Measurements from ENCODE around the gene SLIT3.

Gene SLIT3

DNA sequence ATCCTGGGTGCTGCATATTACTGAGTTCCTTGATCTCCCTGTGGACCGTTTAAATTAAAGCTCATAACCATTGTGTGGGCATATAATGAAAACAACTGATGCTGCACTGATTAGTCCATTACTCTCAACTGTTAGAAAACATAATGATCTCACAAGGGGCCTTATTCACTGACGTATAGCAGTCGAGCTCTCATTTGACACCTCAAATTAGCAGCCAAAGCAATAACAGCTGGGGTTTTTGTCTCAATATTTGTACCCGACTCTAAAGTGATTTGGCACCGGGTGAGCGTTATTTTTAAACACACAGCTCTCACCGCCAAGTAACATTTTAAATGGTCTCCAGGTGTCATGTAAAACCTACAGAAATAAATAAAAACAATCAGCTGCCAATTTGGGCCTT, 469.6 kb downstream of the SLIT3 start:
- Mint-ChIP-seq H3K4me3 (no peak overlapping the region), H3K9me3 (peaks cover 0 to 2% of the 10 kb centered on the region in 2 donors), H3K4me1 (peaks cover 0 to 3% of the 10 kb centered on the region in 2 donors), H3K36me3 (no peaks in the 10 kb centered on the region), H3K27ac (no peak overlapping the region), H3K27me3 (peaks cover 0 to 8% of the 10 kb centered on the region in 2 donors)
- no peak for ATAC-seq (replicated peaks)
- DNase-seq = no peak

- peaks cover 0 to 2% of the 10 kb centered on the region in 2 donors for H3K9me3 Mint-ChIP-seq
- H3K36me3 Mint-ChIP-seq = no peaks in the 10 kb centered on the region
- no peak overlapping the region for H3K4me3 Mint-ChIP-seq
- H3K4me1 Mint-ChIP-seq = no peaks in the 10 kb centered on the region
- H3K27me3 Mint-ChIP-seq = peaks cover 0 to 8% of the 10 kb centered on the region in 2 donors
- DNase-seq (no peak), ATAC-seq (replicated peaks) (no peak)
- no peak overlapping the region for H3K27ac Mint-ChIP-seq
Measured at GRCh38 chr5:168830833-168831232, 470.1 kb downstream of the SLIT3 start.

DNA sequence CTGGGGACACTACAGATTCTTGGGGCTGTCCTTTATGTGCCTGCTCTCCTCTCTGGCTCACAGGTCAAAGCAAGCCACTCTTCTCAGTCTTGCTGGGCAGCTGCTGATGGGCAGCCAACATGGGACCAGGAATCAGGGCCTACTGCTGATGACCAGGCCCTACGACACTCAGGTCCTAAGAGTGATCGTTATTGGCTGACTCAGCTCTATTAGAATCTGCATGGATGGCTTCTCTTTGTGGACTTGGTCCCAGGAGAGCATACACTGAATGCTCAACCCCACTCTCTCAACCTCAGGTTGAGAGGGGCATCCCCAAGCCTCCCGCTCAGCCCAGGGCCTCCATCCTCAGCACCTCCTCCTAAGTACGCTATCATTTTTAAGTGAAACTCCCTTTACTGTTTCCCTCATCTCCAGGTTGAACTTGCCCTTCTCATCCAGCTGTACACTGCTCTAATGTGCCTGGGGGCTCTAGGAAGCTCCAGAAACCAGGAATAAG, 471.0 kb downstream of the SLIT3 start:
- H3K27me3 Mint-ChIP-seq = peaks cover 0 to 8% of the 10 kb centered on the region in 2 donors
- no peak overlapping the region for H3K4me3 Mint-ChIP-seq
- H3K9me3 Mint-ChIP-seq = peaks cover 0 to 2% of the 10 kb centered on the region in 2 donors
- no peaks in the 10 kb centered on the region for H3K4me1 Mint-ChIP-seq
- no peaks in the 10 kb centered on the region for H3K36me3 Mint-ChIP-seq
- ATAC-seq (replicated peaks) (no peak), DNase-seq (no peak)
- H3K27ac Mint-ChIP-seq = no peak overlapping the region

DNA sequence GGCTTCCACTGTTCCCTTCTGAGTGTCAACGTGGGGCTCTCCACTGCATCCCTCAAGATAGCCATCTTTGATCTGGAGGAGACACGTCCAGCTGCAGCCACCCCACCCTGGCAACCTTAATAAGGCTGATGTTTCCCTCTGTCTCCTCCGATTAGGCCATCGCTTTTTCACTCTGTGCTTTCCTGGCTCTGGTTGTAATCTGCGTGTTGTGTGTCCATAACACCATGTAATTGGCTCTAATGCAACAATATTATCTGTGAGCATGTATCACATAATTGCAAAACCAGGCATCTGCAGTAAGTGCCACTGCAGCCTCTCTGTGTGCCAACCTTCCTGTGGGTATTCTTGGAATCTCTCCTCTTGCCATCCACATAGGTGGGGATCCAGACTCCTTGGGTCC, 471.9 kb downstream of the SLIT3 start:
- DNase-seq (no peak), ATAC-seq (replicated peaks) (no peak)
- H3K9me3 Mint-ChIP-seq = peaks cover 0 to 2% of the 10 kb centered on the region in 2 donors
- H3K4me3 Mint-ChIP-seq = no peak overlapping the region
- no peak overlapping the region for H3K27ac Mint-ChIP-seq
- peaks cover 0 to 12% of the 10 kb centered on the region in 2 donors for H3K27me3 Mint-ChIP-seq
- no peaks in the 10 kb centered on the region for H3K36me3 Mint-ChIP-seq
- H3K4me1 Mint-ChIP-seq = no peaks in the 10 kb centered on the region

- no peak for ATAC-seq (replicated peaks)
- H3K4me3 Mint-ChIP-seq = no peak overlapping the region
- H3K4me1 Mint-ChIP-seq = no peaks in the 10 kb centered on the region
- peaks cover 0 to 6% of the 10 kb centered on the region in 2 donors for H3K9me3 Mint-ChIP-seq
- no peak for DNase-seq
- H3K36me3 Mint-ChIP-seq = no peaks in the 10 kb centered on the region
- peaks cover 0 to 13% of the 10 kb centered on the region in 2 donors for H3K27me3 Mint-ChIP-seq
- H3K27ac Mint-ChIP-seq = no peak overlapping the region
Measured at GRCh38 chr5:168827636-168828035, 473.3 kb downstream of the SLIT3 start.

DNA sequence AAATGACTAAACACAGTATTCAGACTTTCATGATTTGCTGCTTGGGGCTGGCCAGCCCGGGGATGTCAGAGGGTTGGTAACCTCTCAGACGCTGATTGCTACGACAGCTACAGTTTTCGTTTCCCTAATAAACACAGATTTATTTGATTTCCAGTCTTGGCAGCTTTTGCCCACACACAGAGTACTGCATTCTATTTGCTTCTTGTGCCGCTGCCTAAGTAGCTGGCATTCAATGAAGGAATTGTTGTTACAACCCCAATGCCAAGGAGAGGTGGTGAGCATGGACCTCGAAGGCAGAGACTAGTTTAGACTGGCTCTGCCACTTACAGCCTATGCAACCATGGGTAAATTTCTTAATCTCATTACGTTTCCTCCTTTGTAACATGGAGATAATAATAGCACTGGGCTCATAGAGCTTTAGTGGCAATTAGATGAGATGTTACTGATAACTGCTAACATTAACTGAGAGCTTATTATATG, 474.7 kb downstream of the SLIT3 start:
- H3K4me1 Mint-ChIP-seq = no peaks in the 10 kb centered on the region
- peaks cover 0 to 13% of the 10 kb centered on the region in 2 donors for H3K27me3 Mint-ChIP-seq
- ATAC-seq (replicated peaks) (no peak), DNase-seq (no peak)
- peaks cover 0 to 6% of the 10 kb centered on the region in 2 donors for H3K9me3 Mint-ChIP-seq
- no peaks in the 10 kb centered on the region for H3K36me3 Mint-ChIP-seq
- H3K27ac Mint-ChIP-seq = no peak overlapping the region
- no peak overlapping the region for H3K4me3 Mint-ChIP-seq

DNA sequence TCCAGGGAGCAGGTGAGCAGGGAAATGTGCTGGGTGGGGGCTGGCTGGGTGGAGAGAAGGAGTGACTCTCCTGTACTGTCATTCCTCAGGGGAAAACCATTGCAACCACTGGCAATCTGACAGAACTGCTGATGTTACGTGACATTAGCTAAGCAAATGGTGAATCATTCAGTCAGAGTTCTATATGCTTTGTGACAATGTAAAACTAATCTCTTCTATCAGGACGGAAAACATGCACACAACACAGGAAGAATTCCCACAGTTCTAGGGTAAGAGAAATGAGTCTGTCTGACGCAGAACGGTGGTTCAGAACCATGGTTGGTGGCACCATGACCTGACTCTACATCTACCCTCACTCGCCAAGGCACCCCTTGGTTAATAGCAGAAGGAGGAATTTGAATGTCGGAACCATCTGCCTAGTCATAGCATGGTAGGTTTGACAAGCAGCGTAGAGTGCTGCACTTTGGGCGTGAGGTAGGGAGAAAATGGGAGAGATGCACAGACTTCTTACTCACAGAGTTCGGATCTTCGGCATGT, 478.1 kb downstream of the SLIT3 start:
- no peaks in the 10 kb centered on the region for H3K4me1 Mint-ChIP-seq
- no peaks in the 10 kb centered on the region for H3K36me3 Mint-ChIP-seq
- no peak overlapping the region for H3K4me3 Mint-ChIP-seq
- no peak overlapping the region for H3K27ac Mint-ChIP-seq
- ATAC-seq (replicated peaks) (no peak), DNase-seq (no peak)
- peaks cover 0 to 6% of the 10 kb centered on the region in 2 donors for H3K9me3 Mint-ChIP-seq
- peaks cover 0 to 15% of the 10 kb centered on the region in 2 donors for H3K27me3 Mint-ChIP-seq

- no peaks in the 10 kb centered on the region for H3K4me1 Mint-ChIP-seq
- no peaks in the 10 kb centered on the region for H3K36me3 Mint-ChIP-seq
- no peak overlapping the region for H3K27ac Mint-ChIP-seq
- no peak for DNase-seq
- no peak for ATAC-seq (replicated peaks)
- peaks cover 0 to 13% of the 10 kb centered on the region in 2 donors for H3K27me3 Mint-ChIP-seq
- peaks cover 0 to 6% of the 10 kb centered on the region in 2 donors for H3K9me3 Mint-ChIP-seq
- no peak overlapping the region for H3K4me3 Mint-ChIP-seq
Measured at GRCh38 chr5:168822248-168822744, 478.6 kb downstream of the SLIT3 start.

- DNase-seq (no peak), ATAC-seq (replicated peaks) (no peak)
- Mint-ChIP-seq H3K4me1 (no peaks in the 10 kb centered on the region), H3K27me3 (peaks cover 0 to 12% of the 10 kb centered on the region in 2 donors), H3K4me3 (no peak overlapping the region), H3K36me3 (no peaks in the 10 kb centered on the region), H3K9me3 (peaks cover 0 to 4% of the 10 kb centered on the region in 2 donors), H3K27ac (no peak overlapping the region)
Measured at GRCh38 chr5:168820874-168821273, 480.1 kb downstream of the SLIT3 start.

DNA sequence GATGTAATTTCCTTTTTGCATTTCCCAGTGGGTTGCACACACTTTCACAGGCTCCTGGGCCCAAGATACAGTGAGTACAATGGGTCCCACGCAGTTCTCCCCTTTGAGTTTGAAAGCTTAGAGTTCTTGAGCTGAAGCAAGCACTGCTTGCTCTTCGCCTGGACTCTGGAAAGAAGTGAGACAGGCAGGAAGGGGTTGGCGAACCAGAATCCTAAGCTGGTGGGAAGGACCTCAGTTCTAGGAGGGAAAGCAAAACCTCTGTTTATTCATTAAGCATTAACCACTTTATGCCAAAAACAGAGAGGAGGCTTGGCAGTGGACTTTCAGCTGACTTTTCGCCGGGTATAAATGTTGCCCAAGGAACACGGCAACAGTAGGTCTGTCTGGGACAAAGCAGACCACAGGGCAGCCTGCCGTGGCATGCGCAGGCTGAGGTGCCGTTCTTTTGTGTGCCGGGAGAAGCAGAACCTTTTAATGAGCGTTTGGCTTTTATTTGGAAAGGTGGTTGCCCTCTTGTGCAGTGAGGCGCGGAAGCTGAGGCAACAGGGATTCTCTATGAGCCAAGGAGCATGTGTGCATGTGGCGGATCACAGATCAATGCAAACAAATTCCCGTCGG, 481.8 kb downstream of the SLIT3 start:
- H3K27ac Mint-ChIP-seq = no peak overlapping the region
- DNase-seq (no peak), ATAC-seq (replicated peaks) (no peak)
- H3K9me3 Mint-ChIP-seq = peaks cover 0 to 4% of the 10 kb centered on the region in 2 donors
- peaks cover 0 to 7% of the 10 kb centered on the region in 2 donors for H3K27me3 Mint-ChIP-seq
- H3K36me3 Mint-ChIP-seq = no peaks in the 10 kb centered on the region
- no peaks in the 10 kb centered on the region for H3K4me1 Mint-ChIP-seq
- no peak overlapping the region for H3K4me3 Mint-ChIP-seq

DNA sequence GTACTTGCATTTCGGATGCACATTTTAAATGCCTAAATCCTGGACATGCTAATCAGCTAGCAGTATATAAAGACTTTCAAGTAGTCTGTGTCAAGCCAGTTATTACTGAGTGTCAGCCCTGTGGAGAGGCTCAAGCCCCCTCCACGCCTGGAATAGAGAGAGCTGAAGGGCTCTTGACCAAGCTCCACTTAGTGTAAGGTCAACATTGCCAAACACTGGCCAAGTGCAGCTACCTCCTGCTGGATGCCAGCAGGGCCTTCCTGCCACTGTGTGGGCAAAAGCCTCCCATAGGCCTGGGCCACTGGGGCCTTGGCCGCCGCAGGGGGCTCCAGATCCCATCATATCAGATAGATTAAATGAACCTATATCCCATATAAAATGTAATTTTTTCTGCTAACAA, 482.4 kb downstream of the SLIT3 start:
- Mint-ChIP-seq H3K27me3 (peaks cover 0 to 7% of the 10 kb centered on the region in 2 donors), H3K4me3 (no peak overlapping the region), H3K27ac (no peak overlapping the region), H3K36me3 (no peaks in the 10 kb centered on the region), H3K4me1 (no peaks in the 10 kb centered on the region), H3K9me3 (peaks cover 0 to 4% of the 10 kb centered on the region in 2 donors)
- ATAC-seq (replicated peaks) (no peak), DNase-seq (no peak)

DNA sequence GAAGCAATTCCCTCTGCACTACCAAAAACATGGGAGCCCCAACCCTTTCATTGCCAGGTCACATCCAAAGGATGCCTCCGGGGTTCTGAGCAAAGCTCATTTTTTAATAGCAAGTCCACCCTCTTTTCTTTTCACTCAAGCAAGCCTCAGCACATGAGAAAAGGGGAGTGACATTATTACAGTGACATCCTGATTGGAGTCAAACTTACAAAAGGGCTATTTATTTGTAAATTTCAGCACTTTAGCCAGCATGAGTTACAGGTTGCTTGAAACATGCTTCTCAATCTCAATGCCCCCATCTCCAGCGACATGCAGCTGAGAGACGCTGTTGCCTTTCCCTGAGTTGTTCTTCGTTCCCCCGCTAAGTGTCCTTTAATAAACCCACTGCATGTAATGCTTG, 483.3 kb downstream of the SLIT3 start:
- no peak for DNase-seq
- Mint-ChIP-seq H3K27ac (no peak overlapping the region), H3K9me3 (no peaks in the 10 kb centered on the region), H3K4me3 (no peak overlapping the region), H3K4me1 (no peaks in the 10 kb centered on the region), H3K27me3 (peaks cover 0 to 3% of the 10 kb centered on the region in 2 donors), H3K36me3 (no peaks in the 10 kb centered on the region)
- ATAC-seq (replicated peaks) = no peak

DNA sequence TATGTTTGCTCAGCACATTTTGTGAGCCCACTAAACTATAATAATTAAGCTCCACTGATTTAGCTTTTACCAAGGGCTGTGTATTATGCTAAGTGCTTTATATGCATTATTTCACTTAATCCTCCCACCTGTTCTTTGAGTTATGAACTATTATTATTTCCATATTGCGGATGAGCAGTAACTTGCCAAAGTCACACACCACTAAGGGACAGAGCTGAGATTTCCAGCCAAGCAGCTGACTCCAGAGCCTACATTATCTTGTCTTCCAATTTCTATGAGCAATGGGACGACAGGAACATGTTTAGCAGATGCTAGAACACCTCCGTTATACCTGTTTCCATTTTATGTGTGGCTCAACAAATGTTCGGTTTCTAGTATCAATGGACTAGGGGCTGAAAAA, 484.3 kb downstream of the SLIT3 start:
- Mint-ChIP-seq H3K27me3 (peaks cover 0 to 7% of the 10 kb centered on the region in 2 donors), H3K4me1 (no peaks in the 10 kb centered on the region), H3K27ac (no peak overlapping the region), H3K9me3 (no peaks in the 10 kb centered on the region), H3K36me3 (no peaks in the 10 kb centered on the region), H3K4me3 (no peak overlapping the region)
- no peak for DNase-seq
- ATAC-seq (replicated peaks) = no peak

DNA sequence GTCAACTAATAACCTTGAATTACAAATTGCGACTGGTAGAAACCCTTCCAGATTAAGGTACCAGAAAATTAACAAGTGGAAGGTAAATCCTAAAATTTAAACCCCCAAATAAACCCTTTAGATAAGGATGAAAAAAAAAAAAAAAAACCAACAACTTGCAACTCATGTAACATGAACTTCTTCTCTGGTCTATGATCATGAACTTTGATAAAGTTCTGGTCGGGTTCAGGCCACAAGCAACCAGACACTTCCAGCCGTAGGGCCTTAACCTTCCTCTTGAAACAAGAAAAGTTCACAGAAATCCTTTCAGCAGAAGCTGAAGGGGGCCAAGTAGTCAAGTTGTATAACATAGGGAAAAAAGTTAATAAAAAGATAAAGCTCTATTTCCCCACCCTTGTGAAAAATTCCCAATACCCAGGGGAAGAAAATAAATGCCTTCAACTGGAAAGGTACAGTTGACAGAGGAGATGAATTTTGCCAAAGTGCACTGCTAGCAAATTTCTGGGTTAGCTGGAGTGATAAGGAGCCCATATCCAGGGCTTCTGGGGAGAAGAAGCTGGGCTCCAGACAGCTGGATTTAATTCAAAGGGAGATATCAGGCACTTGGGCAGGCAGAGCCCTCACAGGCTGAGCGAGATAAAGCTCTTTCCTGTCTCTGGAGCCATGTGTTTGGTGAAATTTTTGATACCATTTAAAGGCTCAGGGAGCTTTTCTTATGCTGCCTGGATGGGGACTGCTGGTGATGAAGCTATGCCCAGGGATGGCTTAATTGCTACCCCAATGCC, 487.6 kb downstream of the SLIT3 start:
- Mint-ChIP-seq H3K9me3 (no peaks in the 10 kb centered on the region), H3K27ac (no peak overlapping the region), H3K27me3 (peaks cover 0 to 4% of the 10 kb centered on the region in 2 donors), H3K4me1 (no peaks in the 10 kb centered on the region), H3K36me3 (no peaks in the 10 kb centered on the region), H3K4me3 (no peak overlapping the region)
- ATAC-seq (replicated peaks) (no peak), DNase-seq (no peak)
